Neural cell (in vitro differentiated cells): ENCODE data around the gene C4orf51.

ENCODE experiments used
- CTCF ChIP-seq: fragments of 450-650 bp; IDR thresholded peaks from 2 replicates; pipeline ENCODE4 v1.5.1; 2014; ENCODE audit warnings: antibody characterized with exemption, mild to moderate bottlenecking, moderate library complexity; ENCODE audit not compliant: poor library complexity, severe bottlenecking
- EP300 ChIP-seq: fragments of 450-650 bp; conservative IDR thresholded peaks from 2 replicates; pipeline ENCODE4 v1.6.1; 2014; ENCODE audit warnings: antibody characterized with exemption, mild to moderate bottlenecking, moderate library complexity; ENCODE audit not compliant: poor library complexity, severe bottlenecking
- EZH2 ChIP-seq: fragments of 200-600, 300-800 bp; shearing (Covaris generic), sonication (generic); IDR thresholded peaks from 2 replicates; pipeline ENCODE4 v1.6.1; 2014; ENCODE audit warnings: antibody characterized with exemption, low read length, borderline replicate concordance, mild to moderate bottlenecking; ENCODE audit not compliant: insufficient read depth, poor library complexity, severe bottlenecking
- MXI1 ChIP-seq: fragments of 450-650 bp; conservative IDR thresholded peaks from 2 replicates; pipeline ENCODE4 v1.6.1; 2014; ENCODE audit warnings: antibody characterized with exemption, mild to moderate bottlenecking; ENCODE audit not compliant: poor library complexity, severe bottlenecking
- POLR2AphosphoS5 ChIP-seq: IDR thresholded peaks from 2 replicates; pipeline ENCODE4 v1.6.1; 2012
- RAD21 ChIP-seq: fragments of 450-650 bp; conservative IDR thresholded peaks from 2 replicates; pipeline ENCODE4 v1.6.1; 2014; ENCODE audit warnings: antibody characterized with exemption, mild to moderate bottlenecking, moderate library complexity
- REST ChIP-seq: IDR thresholded peaks from 2 replicates; pipeline ENCODE4 v1.6.1; 2012; ENCODE audit warnings: borderline replicate concordance
- SMC3 ChIP-seq: fragments of 450-650 bp; conservative IDR thresholded peaks from 2 replicates; pipeline ENCODE4 v1.6.1; 2014; ENCODE audit warnings: antibody characterized with exemption, mild to moderate bottlenecking, moderate library complexity; ENCODE audit not compliant: poor library complexity
- TAF1 ChIP-seq: IDR thresholded peaks from 2 replicates; pipeline ENCODE4 v1.6.1; 2012; ENCODE audit warnings: low read depth

GRCh38 chr4:145697332-145697731 is 17.4 kb downstream of the C4orf51 start:
- TF ChIP-seq CTCF (no peak), EZH2 (no peak), EP300 (no peak), MXI1 (no peak), POLR2AphosphoS5 (no peak), TAF1 (no peak), REST (no peak), RAD21 (no peak), SMC3 (no peak)
